Skeletal muscle cell (primary cell): ENCODE measurements around the gene NLGN4Y.
"Not testable (repeated sequence)": the region's sequence is repeated elsewhere in the genome, so short reads cannot be mapped to it uniquely, and the experiment has no call there.

Experiments used
- DNase-seq: peaks from one replicate; pipeline ENCODE4 v3.0.0-alpha.2; 2010; ENCODE audit warnings: low read depth
- H3K4me3 ChIP-seq: 2 replicates; pipeline ENCODE4 v1.5.1; 2011; ENCODE audit warnings: low read depth, mild to moderate bottlenecking, control low read depth, low read length, moderate library complexity

NLGN4Y gene

DNA sequence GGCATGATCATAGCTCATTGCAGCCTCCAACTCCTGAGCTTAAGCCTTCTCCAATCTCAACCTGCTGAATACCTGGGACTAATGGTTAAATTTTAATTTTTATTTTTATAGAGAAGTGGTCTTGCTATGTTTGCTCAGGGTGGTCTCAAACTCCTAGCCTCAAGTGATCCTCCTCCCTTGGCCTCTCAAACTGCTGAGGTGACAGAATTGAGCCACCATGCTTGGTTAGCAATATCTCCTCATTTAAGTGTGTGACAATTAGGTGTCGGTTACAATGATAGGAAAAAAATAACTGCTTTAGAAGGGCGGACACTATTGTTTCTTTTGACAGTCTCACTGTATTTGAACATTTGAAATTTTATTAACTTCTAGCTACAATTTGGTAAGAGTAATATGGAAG is 300.3 kb downstream of the NLGN4Y start:
- DNase-seq = no peak

DNA sequence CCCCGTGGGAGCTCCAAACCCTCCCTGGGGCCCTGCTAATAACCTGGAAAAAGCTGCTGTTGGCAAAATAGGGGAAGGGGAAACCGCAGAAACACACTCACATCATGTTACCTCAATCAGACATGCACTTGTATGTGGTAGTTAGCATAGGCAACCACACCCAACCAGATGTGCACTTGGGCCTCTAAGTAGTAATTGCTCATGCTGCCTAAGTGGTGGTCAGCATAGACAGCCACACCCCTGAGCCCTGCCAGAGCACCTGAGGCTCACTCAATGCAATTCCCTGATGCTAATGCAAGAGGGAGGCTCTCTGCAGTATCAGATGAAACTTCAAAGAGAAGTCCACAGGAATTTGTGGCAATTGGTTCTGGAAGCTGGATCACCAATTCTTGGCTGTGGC is 301.4 kb downstream of the NLGN4Y start:
- no peak overlapping the region for H3K4me3 ChIP-seq
- no peak for DNase-seq

More for the DNA sequence above, 300.3 kb downstream of the NLGN4Y start:
- no peak overlapping the region for H3K4me3 ChIP-seq

DNA sequence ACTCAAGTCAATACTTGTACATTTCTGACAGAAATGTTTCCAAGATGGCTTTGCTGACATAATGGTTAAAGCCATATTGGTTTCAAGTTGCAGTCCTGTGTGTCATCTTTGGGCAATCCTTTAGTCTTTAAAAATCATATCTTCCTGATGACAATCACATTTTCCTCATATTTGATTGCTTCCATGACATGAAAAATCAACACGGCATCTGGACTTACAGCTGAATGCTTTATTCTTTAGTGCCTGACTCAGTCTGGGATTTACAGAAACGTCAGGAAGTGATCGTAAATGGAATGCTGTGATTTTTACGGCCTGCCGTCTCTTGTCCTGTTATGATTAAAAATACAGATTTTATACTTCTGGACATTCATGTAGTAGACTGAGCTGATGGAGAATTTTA is 304.2 kb downstream of the NLGN4Y start:
- peak; percentile 57 for DNase-seq
- H3K4me3 ChIP-seq = no peak overlapping the region

- DNase-seq = peak; percentile 29
- no peak overlapping the region for H3K4me3 ChIP-seq
These were observed 305.1 kb downstream of the NLGN4Y start for GRCh38 chrY:14829366-14829885.

GRCh38 chrY:14834103-14835060 is 310.1 kb downstream of the NLGN4Y start:
- DNase-seq = peak; percentile 56

DNA sequence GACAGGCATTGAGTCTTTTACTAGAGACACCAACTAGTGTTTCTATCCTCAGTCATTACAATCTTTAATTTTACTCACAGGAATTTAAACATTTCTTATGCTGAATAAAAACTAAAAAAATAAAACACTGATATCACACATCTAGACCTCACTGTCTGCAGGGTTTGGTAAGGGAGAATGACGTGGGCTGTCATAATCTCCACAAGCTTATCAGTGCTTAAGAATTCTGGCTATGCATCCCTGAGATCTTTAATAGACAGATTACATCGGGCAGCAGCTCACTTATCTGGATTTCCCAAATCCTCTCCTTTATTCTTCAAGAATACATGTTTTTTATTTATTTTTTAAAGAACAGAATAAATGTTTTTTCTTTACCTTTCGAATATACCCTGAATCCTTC is 313.1 kb downstream of the NLGN4Y start:
- no peak overlapping the region for H3K4me3 ChIP-seq
- DNase-seq = no peak

More at GRCh38 chrY:14834103-14835060, 310.1 kb downstream of the NLGN4Y start:
- no peak overlapping the region for H3K4me3 ChIP-seq

DNA sequence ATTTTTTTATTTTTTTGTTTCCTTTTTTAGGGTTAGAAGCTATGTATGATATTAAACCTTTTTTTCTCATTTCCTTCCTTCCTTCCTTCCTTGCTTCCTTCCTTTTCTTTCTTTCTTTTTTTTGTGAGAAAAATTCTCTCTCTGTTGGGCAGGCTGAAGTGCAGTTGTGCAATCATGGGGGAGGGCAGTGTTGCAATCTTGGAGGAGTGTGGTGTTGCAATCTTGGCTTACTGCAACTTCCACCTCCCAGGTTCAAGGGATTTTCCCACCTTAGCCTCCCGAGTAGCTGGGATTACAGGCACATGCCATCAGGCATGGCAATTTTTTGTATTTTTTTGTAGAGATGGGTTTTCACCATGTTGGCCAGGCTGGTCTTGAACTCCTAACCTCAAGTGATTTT is 326.4 kb downstream of the NLGN4Y start:
- peak; percentile 31 for DNase-seq
- no peak overlapping the region for H3K4me3 ChIP-seq

GRCh38 chrY:14860448-14860847 is 336.1 kb downstream of the NLGN4Y start:
- DNase-seq = no peak
- no peak overlapping the region for H3K4me3 ChIP-seq

DNA sequence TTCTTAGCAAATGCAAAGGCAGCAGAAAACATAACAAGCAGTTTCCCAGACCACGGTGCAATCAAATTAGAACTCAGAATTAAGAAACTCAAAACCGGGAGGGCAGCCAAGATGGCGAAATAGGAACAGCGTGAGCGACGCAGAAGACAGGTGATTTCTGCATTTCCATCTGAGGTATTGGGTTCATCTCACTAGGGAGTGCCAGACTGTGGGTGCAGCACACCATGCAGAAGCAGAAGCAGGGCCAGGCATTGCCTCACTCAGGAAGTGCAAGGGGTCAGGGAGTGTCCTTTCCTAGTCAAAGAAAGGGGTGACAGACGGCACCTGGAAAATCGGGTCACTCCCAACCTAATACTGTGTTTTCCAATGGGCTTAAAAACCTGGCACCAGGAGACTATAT is 336.7 kb downstream of the NLGN4Y start:
- not testable (repeated sequence) for DNase-seq, H3K4me3 ChIP-seq

GRCh38 chrY:14871971-14872370 is 347.6 kb downstream of the NLGN4Y start:
- no peak for DNase-seq
- H3K4me3 ChIP-seq = no peak overlapping the region
